C4-2B (cell line): ENCODE measurements around the gene IHH.

ENCODE experiments used
- CTCF ChIP-seq: fragments of 450-650 bp; conservative IDR thresholded peaks from 2 replicates; pipeline ENCODE4 v1.5.1; 2017; ENCODE audit warnings: mild to moderate bottlenecking
- ZFX ChIP-seq: fragments of 450-650 bp; IDR thresholded peaks from 2 replicates; pipeline ENCODE4 v1.6.1; 2017

GRCh38 chr2:219107758-219108157, 47.0 kb upstream of the IHH start:
- no peak for TF ChIP-seq CTCF
- no peak for TF ChIP-seq ZFX
